GM12891 (cell line): Measurements from ENCODE around the gene MED27.

Source experiments
- DNase-seq: peaks from one replicate; pipeline ENCODE4 v3.0.0; 2011; ENCODE audit warnings: low spot score; ENCODE audit not compliant: insufficient read length
- FAIRE-seq: peaks from 2 replicates; lab custom pipeline; 2011; peaks lifted over from hg19 to GRCh38; lab: Jason Lieb, UNC
- PAX5 ChIP-seq: IDR thresholded peaks from 2 replicates; pipeline ENCODE4 v1.6.1; 2011; ENCODE audit warnings: low read length, moderate library complexity, mild to moderate bottlenecking; ENCODE audit not compliant: insufficient read depth, severe bottlenecking
- POLR2A ChIP-seq: IDR thresholded peaks from 2 replicates; pipeline ENCODE4 v1.6.1; 2011; ENCODE audit warnings: low read depth, low read length, control low read depth
- POLR2AphosphoS5 ChIP-seq: IDR thresholded peaks from 2 replicates; pipeline ENCODE4 v1.6.1; 2011; ENCODE audit warnings: low read depth, low read length, control low read depth
- POU2F2 ChIP-seq: IDR thresholded peaks from 2 replicates; pipeline ENCODE4 v1.6.1; 2011; ENCODE audit warnings: low read depth, mild to moderate bottlenecking, control low read depth, low read length, moderate library complexity
- SPI1 ChIP-seq: IDR thresholded peaks from 2 replicates; pipeline ENCODE4 v1.6.1; 2011; ENCODE audit warnings: low read depth, low read length, control low read depth
- TAF1 ChIP-seq: IDR thresholded peaks from 2 replicates; pipeline ENCODE4 v1.6.1; 2011; ENCODE audit warnings: low read depth, low read length, control low read depth

Gene MED27

GRCh38 chr9:131810351-131811170 lies 269.1 kb downstream of the MED27 start:
- no peak for TF ChIP-seq PAX5
- no peak for TF ChIP-seq POLR2AphosphoS5
- TF ChIP-seq SPI1, result no peak
- TF ChIP-seq POLR2A, result no peak
- TF ChIP-seq TAF1, result no peak
- no peak for TF ChIP-seq POU2F2
- FAIRE-seq, result no peak

More at GRCh38 chr9:131810351-131811170, 269.1 kb downstream of the MED27 start:
- DNase-seq, result no peak
